RWPE2 (cell line): ENCODE results near the gene FBXO9.

ENCODE experiments used
- ATAC-seq: fragments of 200-7000 bp; cut with Tn5 transposase; 3 replicates; pipeline ENCODE4 v1.9.1; 2021; ENCODE audit warnings: low read depth
- DNase-seq: peaks from one replicate; pipeline ENCODE4 v3.0.0-alpha.2; 2020; ENCODE audit warnings: low spot score
- H3K27ac ChIP-seq: fragments of 450-650 bp; 2 replicates; pipeline ENCODE4 v1.5.1; 2017; ENCODE audit warnings: mild to moderate bottlenecking; ENCODE audit not compliant: poor library complexity, severe bottlenecking
- H3K27me3 ChIP-seq: fragments of 250-450 bp; sonication (Bioruptor Pico); 2 replicates; pipeline ENCODE4 v1.5.1; 2021; ENCODE audit warnings: mild to moderate bottlenecking, moderate library complexity; ENCODE audit not compliant: insufficient read depth, poor library complexity, severe bottlenecking
- H3K36me3 ChIP-seq: fragments of 250-450 bp; sonication (Bioruptor Pico); 2 replicates; pipeline ENCODE4 v1.5.1; 2020; ENCODE audit warnings: low read depth, mild to moderate bottlenecking, moderate library complexity
- H3K4me1 ChIP-seq: fragments of 250-450 bp; sonication (Bioruptor Pico); 2 replicates; pipeline ENCODE4 v1.5.1; 2021; ENCODE audit warnings: mild to moderate bottlenecking, moderate library complexity; ENCODE audit not compliant: insufficient read depth, poor library complexity, severe bottlenecking
- H3K4me3 ChIP-seq: fragments of 250-450 bp; sonication (Bioruptor Pico); 2 replicates; pipeline ENCODE4 v1.5.1; 2021; ENCODE audit warnings: mild to moderate bottlenecking, moderate library complexity; ENCODE audit not compliant: severe bottlenecking
- H3K9me3 ChIP-seq: fragments of 250-450 bp; sonication (Bioruptor Pico); 2 replicates; pipeline ENCODE4 v1.5.1; 2021; ENCODE audit warnings: mild to moderate bottlenecking, moderate library complexity; ENCODE audit not compliant: severe bottlenecking
- TF ChIP-seq, protein P1 (sequence below): fragments of 450-650 bp; IDR thresholded peaks from one replicate; pipeline ENCODE4 v1.5.1; 2017; ENCODE audit warnings: mild to moderate bottlenecking, moderate library complexity; ENCODE audit not compliant: poor library complexity, severe bottlenecking

FBXO9 gene

GRCh38 chr6:53124131-53124800 is 59.1 kb downstream of the FBXO9 start:
- H3K36me3 ChIP-seq = no peaks in the 10 kb centered on the region
- no peak overlapping the region for H3K27ac ChIP-seq
- H3K4me1 ChIP-seq = peaks cover 13% of the 10 kb centered on the region
- DNase-seq = no peak
- TF ChIP-seq, protein P1, sequence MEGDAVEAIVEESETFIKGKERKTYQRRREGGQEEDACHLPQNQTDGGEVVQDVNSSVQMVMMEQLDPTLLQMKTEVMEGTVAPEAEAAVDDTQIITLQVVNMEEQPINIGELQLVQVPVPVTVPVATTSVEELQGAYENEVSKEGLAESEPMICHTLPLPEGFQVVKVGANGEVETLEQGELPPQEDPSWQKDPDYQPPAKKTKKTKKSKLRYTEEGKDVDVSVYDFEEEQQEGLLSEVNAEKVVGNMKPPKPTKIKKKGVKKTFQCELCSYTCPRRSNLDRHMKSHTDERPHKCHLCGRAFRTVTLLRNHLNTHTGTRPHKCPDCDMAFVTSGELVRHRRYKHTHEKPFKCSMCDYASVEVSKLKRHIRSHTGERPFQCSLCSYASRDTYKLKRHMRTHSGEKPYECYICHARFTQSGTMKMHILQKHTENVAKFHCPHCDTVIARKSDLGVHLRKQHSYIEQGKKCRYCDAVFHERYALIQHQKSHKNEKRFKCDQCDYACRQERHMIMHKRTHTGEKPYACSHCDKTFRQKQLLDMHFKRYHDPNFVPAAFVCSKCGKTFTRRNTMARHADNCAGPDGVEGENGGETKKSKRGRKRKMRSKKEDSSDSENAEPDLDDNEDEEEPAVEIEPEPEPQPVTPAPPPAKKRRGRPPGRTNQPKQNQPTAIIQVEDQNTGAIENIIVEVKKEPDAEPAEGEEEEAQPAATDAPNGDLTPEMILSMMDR = no peak
- ATAC-seq = no peak
- H3K27me3 ChIP-seq = no peaks in the 10 kb centered on the region
- H3K4me3 ChIP-seq = no peak overlapping the region
- H3K9me3 ChIP-seq = no peaks in the 10 kb centered on the region

DNA sequence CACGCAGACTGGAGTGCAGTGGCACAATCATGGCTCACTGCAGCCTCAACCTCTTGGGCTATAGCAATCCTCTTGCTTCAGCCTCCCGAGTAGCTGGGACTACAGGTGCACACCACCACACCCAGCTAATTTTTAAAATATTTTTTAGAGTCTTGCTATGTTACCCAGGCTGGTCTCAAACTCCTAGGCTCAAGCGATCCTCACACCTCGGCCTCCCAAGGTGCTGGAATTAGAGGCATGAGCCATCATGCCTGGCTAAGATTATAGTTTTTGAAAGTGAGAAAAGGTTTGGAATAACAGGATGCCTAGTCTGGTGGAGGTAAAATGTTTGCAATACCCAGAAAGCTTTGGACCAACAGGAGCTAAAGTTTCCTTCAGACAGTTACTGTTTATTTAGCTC is 60.1 kb downstream of the FBXO9 start:
- TF ChIP-seq, protein P1 = no peak
- Histone ChIP-seq H3K4me3 (no peak overlapping the region), H3K27me3 (no peaks in the 10 kb centered on the region), H3K4me1 (peaks cover 3% of the 10 kb centered on the region), H3K9me3 (no peaks in the 10 kb centered on the region), H3K27ac (no peak overlapping the region), H3K36me3 (no peaks in the 10 kb centered on the region)
- no peak for DNase-seq
- ATAC-seq = no peak

- DNase-seq (no peak), ATAC-seq (no peak)
- Histone ChIP-seq H3K27ac (no peak overlapping the region), H3K4me1 (peaks cover 3% of the 10 kb centered on the region), H3K36me3 (no peaks in the 10 kb centered on the region), H3K9me3 (no peaks in the 10 kb centered on the region), H3K4me3 (no peak overlapping the region), H3K27me3 (no peaks in the 10 kb centered on the region)
- TF ChIP-seq, protein P1 = no peak
Observed at GRCh38 chr6:53128842-53129241, 63.6 kb downstream of the FBXO9 start.

DNA sequence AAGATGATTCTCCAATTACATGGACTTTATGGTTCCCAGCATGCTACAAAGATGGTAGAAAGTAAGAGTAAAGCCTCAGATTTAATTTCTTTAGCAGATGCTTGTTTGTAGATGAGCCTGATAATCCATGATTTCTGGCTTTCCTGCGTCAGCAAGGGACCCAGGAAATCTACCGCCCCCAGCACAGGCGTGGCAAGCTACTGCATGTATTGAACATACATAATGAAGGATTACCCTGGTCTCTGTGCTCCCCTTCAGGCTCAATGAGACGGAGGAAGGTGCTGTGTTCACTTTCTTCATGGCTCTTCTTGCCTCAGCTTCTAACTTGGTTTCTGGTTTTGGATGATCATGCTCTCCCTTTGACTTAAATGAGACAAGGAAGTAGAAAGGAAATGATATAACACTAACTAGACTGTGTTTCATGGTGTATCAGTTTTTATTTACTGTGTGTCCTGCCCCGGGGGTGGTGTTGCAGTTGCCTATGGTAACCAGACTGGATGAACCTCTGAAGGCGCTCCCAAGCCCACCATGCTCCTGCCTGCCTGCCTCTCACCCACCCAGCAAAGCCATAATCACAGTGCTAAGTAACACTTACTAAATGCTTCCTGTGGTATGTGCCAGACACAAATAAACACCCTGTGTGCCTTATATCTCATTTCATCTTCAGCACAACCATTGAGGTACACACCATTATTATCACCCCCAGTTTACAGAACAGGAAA is 65.5 kb downstream of the FBXO9 start:
- no peaks in the 10 kb centered on the region for H3K36me3 ChIP-seq
- TF ChIP-seq, protein P1 = no peak
- DNase-seq (no peak), ATAC-seq (no peak)
- H3K27me3 ChIP-seq = no peaks in the 10 kb centered on the region
- no peak overlapping the region for H3K4me3 ChIP-seq
- H3K9me3 ChIP-seq = no peaks in the 10 kb centered on the region
- peaks cover 3% of the 10 kb centered on the region for H3K4me1 ChIP-seq
- H3K27ac ChIP-seq = no peak overlapping the region

- Histone ChIP-seq H3K36me3 (no peaks in the 10 kb centered on the region), H3K9me3 (no peaks in the 10 kb centered on the region), H3K4me3 (no peak overlapping the region), H3K27me3 (no peaks in the 10 kb centered on the region), H3K27ac (no peak overlapping the region), H3K4me1 (peaks cover under 1% of the 10 kb centered on the region)
- TF ChIP-seq, protein P1 = no peak
- no peak for ATAC-seq
- no peak for DNase-seq
Observed at GRCh38 chr6:53133961-53134360, 68.8 kb downstream of the FBXO9 start.
